HCT116 (cell line): ENCODE results near the gene MYH11. TPM values are rescaled to one million over a fixed set of nuclear protein-coding genes. Genes with fewer than 3 reads are reported as not detected.

Experiments
- ATAC-seq: fragments of 200-7000 bp; cut with Tn5 transposase; 2 replicates; pipeline ENCODE4 v1.9.1; 2020; ENCODE audit warnings: mild to moderate bottlenecking, moderate library complexity
- BruUV-seq: library from RNA; stranded (reverse); fragments of 400-500 nt; replicated peaks from 2 replicates; lab custom pipeline; 2021; lab: Mats Ljungman, UMichigan
- CTCF ChIA-PET: fragments of 300-600 bp; sonication (Branson Sonifier 250); formaldehyde crosslinking; loops from one replicate; lab custom pipeline; 2021; ENCODE audit warnings: antibody characterized with exemption; lab: Charles Lee
- POLR2A ChIA-PET: fragments of 300-600, 350-600 bp; sonication (Branson Sonifier 250); formaldehyde crosslinking; loops from one replicate; lab custom pipeline; 2021; ENCODE audit warnings: antibody characterized with exemption; lab: Charles Lee
- RAD21 ChIA-PET, 2 experiments: fragments of 300-600 bp; sonication (Branson Sonifier 250); formaldehyde crosslinking; loops; one replicate each; lab custom pipeline; 2023; ENCODE audit warnings: low total read pairs in 2 of 2; ENCODE audit not compliant: uncharacterized antibody in 2 of 2, unreplicated experiment in 2 of 2, low non-redundant PET in 1 of 2; lab: Charles Lee
- DNase-seq: peaks from one replicate; pipeline ENCODE4 v3.0.0-alpha.2; 2010; ENCODE audit warnings: low read depth, low spot score
- H2AFZ ChIP-seq: fragments of 200-600 bp; shearing (Covaris generic), sonication (generic); 2 replicates; pipeline ENCODE4 v1.6.1; 2017; ENCODE audit warnings: low read depth, mixed run types, mixed read lengths, antibody characterized with exemption, low read length; ENCODE audit not compliant: poor library complexity, severe bottlenecking
- H3K27ac ChIP-seq: 2 replicates; pipeline ENCODE4 v1.5.1; 2012; ENCODE audit warnings: low read depth, low read length
- H3K27me3 ChIP-seq: fragments of 200-600 bp; sonication (generic); 2 replicates; pipeline ENCODE4 v1.6.1; 2016; ENCODE audit warnings: mixed run types, low read length, mixed read lengths; ENCODE audit not compliant: insufficient read depth
- H3K36me3 ChIP-seq, 2 experiments: fragments of 200-500 bp in 1 of 2; fragments of 200-600 bp in 1 of 2; sonication (Bioruptor generic) in 1 of 2; sonication (generic) in 1 of 2; 2 replicates each; pipeline versions ENCODE4 v1.5.1 to v1.6.1; 2014 to 2016; ENCODE audit warnings: low read length in 2 of 2, inconsistent platforms in 1 of 2, mixed read lengths in 1 of 2, mixed run types in 1 of 2; ENCODE audit not compliant: insufficient read depth in 2 of 2, control insufficient read depth in 1 of 2
- H3K4me1 ChIP-seq, 2 experiments: fragments of 200-600 bp in 1 of 2; sonication (generic) in 1 of 2; 2 replicates each; pipeline versions ENCODE4 v1.5.1 to v1.6.1; 2012 to 2017; ENCODE audit warnings: low read length in 2 of 2, inconsistent platforms in 1 of 2, mild to moderate bottlenecking in 1 of 2, mixed read lengths in 1 of 2, mixed run types in 1 of 2, moderate library complexity in 1 of 2; ENCODE audit not compliant: insufficient read depth in 2 of 2, control insufficient read depth in 1 of 2
- H3K4me2 ChIP-seq: fragments of 200-600 bp; sonication (generic); 2 replicates; pipeline ENCODE4 v1.6.1; 2017; ENCODE audit warnings: mixed run types, low read length, mixed read lengths
- H3K4me3 ChIP-seq, 2 experiments: fragments of 200-600 bp in 1 of 2; sonication (generic) in 1 of 2; replicated peaks in 1 of 2; 2 replicates each; pipeline ENCODE4 v1.5.1; 2011 to 2016; ENCODE audit warnings: low read length in 2 of 2, control low read depth in 1 of 2, low read depth in 1 of 2, mild to moderate bottlenecking in 1 of 2, mixed read lengths in 1 of 2, mixed run types in 1 of 2
- H3K79me2 ChIP-seq: fragments of 200-600 bp; sonication (generic); 2 replicates; pipeline ENCODE4 v1.6.1; 2017; ENCODE audit warnings: mild to moderate bottlenecking, mixed run types, low read length, moderate library complexity, mixed read lengths; ENCODE audit not compliant: insufficient read depth
- H3K9ac ChIP-seq: fragments of 200-600 bp; sonication (generic); 2 replicates; pipeline ENCODE4 v1.6.1; 2016; ENCODE audit warnings: low read length, mixed read lengths
- H3K9me2 ChIP-seq: fragments of 200-600 bp; sonication (generic), shearing (Covaris generic); 2 replicates; pipeline ENCODE4 v1.6.1; 2017; ENCODE audit warnings: mixed run types, mild to moderate bottlenecking, moderate library complexity; ENCODE audit not compliant: insufficient read depth
- H3K9me3 ChIP-seq, 2 experiments: fragments of 200-500 bp in 1 of 2; fragments of 200-600 bp in 1 of 2; sonication (Bioruptor generic) in 1 of 2; sonication (generic) in 1 of 2; 2 replicates each; pipeline ENCODE4 v1.6.1; 2014 to 2017; ENCODE audit warnings: low read length in 2 of 2, mixed read lengths in 2 of 2, inconsistent platforms in 1 of 2, low read depth in 1 of 2, mild to moderate bottlenecking in 1 of 2, mixed run types in 1 of 2, moderate library complexity in 1 of 2; ENCODE audit not compliant: control insufficient read depth in 1 of 2, insufficient read depth in 1 of 2
- H4K20me1 ChIP-seq: fragments of 200-600 bp; sonication (generic), shearing (Covaris generic); 2 replicates; pipeline ENCODE4 v1.6.1; 2017; ENCODE audit warnings: mixed run types, mild to moderate bottlenecking, moderate library complexity; ENCODE audit not compliant: insufficient read depth
- ATF3 ChIP-seq: IDR thresholded peaks from 2 replicates; pipeline ENCODE4 v1.6.1; 2012
- CBX3 ChIP-seq: IDR thresholded peaks from 2 replicates; pipeline ENCODE4 v1.6.1; 2012; ENCODE audit warnings: low read depth
- CEBPB ChIP-seq: IDR thresholded peaks from 2 replicates; pipeline ENCODE4 v1.6.1; 2012; ENCODE audit warnings: low read depth
- CTCF ChIP-seq, 3 experiments: fragments of 200-600 bp in 1 of 3; sonication (generic) in 1 of 3; IDR thresholded peaks in 2 of 3; conservative IDR thresholded peaks in 1 of 3; 2 replicates each; pipeline ENCODE4 v1.5.1; 2012 to 2017; ENCODE audit warnings: low read depth in 2 of 3, low read length in 2 of 3, antibody characterized with exemption in 1 of 3, borderline replicate concordance in 1 of 3, control low read depth in 1 of 3, mild to moderate bottlenecking in 1 of 3, mixed read lengths in 1 of 3, mixed run types in 1 of 3, moderate library complexity in 1 of 3; ENCODE audit not compliant: insufficient read depth in 1 of 3
- ELF1 ChIP-seq: IDR thresholded peaks from 2 replicates; pipeline ENCODE4 v1.6.1; 2012; ENCODE audit warnings: low read depth, borderline replicate concordance
- EZH2 ChIP-seq: fragments of 200-600 bp; sonication (generic); IDR thresholded peaks from 2 replicates; pipeline ENCODE4 v1.6.1; 2017; ENCODE audit warnings: antibody characterized with exemption, mixed run types
- EZH2phosphoT487 ChIP-seq: fragments of 200-600 bp; IDR thresholded peaks from 2 replicates; pipeline ENCODE4 v1.6.1; 2018; ENCODE audit warnings: antibody characterized with exemption, borderline replicate concordance
- FOSL1 ChIP-seq: IDR thresholded peaks from 2 replicates; pipeline ENCODE4 v1.6.1; 2012; ENCODE audit warnings: low read depth
- JUND ChIP-seq: IDR thresholded peaks from 2 replicates; pipeline ENCODE4 v1.6.1; 2012
- MAX ChIP-seq: IDR thresholded peaks from 2 replicates; pipeline ENCODE4 v1.6.1; 2012
- RAD21 ChIP-seq: IDR thresholded peaks from 2 replicates; pipeline ENCODE4 v1.6.1; 2012; ENCODE audit warnings: low read depth, mild to moderate bottlenecking
- REST ChIP-seq: IDR thresholded peaks from 2 replicates; pipeline ENCODE4 v1.6.1; 2012; ENCODE audit warnings: low read depth
- SIN3A ChIP-seq: IDR thresholded peaks from 2 replicates; pipeline ENCODE4 v1.6.1; 2012; ENCODE audit warnings: low read depth
- SP1 ChIP-seq: IDR thresholded peaks from 2 replicates; pipeline ENCODE4 v1.6.1; 2012; ENCODE audit warnings: low read depth
- SRF ChIP-seq: IDR thresholded peaks from 2 replicates; pipeline ENCODE4 v1.6.1; 2012; ENCODE audit warnings: low read depth
- TCF7L2 ChIP-seq: IDR thresholded peaks from 2 replicates; pipeline ENCODE4 v1.7.0; 2011; ENCODE audit warnings: borderline replicate concordance, inconsistent platforms; ENCODE audit not compliant: insufficient read depth, insufficient read length; ENCODE audit errors: extremely low read depth
- ZBTB33 ChIP-seq: IDR thresholded peaks from 2 replicates; pipeline ENCODE4 v1.6.1; 2011; ENCODE audit warnings: mild to moderate bottlenecking, low read length, moderate library complexity; ENCODE audit not compliant: insufficient replicate concordance; ENCODE audit errors: extremely low read depth
- ZFX ChIP-seq: fragments of 450-650 bp; IDR thresholded peaks from 2 replicates; pipeline ENCODE4 v1.6.1; 2017
- ZNF274 ChIP-seq: fragments of 200-500 bp; sonication (Bioruptor generic); IDR thresholded peaks from 2 replicates; pipeline ENCODE4 v1.6.1; 2014; ENCODE audit warnings: mild to moderate bottlenecking, low read depth, low read length, inconsistent platforms
- intact Hi-C: fragments of 100-400 bp; cut with micrococcal nuclease; formaldehyde crosslinking; loops from 2 replicates; pipeline ENCODE4 v1.10.0; 2022
- total RNA-seq: library from RNA; stranded (reverse); gene quantifications from one replicate; pipeline ENCODE4 v1.2.1, GENCODE V29; 2021; ENCODE audit not compliant: unreplicated experiment

The MYH11 gene
- total RNA-seq, 1 experiment from 2014 or later = 0.61 TPM

- no peak for DNase-seq
- Histone ChIP-seq H3K4me1 (peaks cover 0 to 2% of the 10 kb centered on the region in 2 experiments; a peak in 1 of 4 replicates), H3K9me2 (no peaks in the 10 kb centered on the region), H4K20me1 (no peaks in the 10 kb centered on the region), H2AFZ (no peak overlapping the region), H3K4me3 (no peak overlapping the region), H3K9me3 (no peaks in the 10 kb centered on the region), H3K9ac (no peak overlapping the region), H3K27ac (no peak overlapping the region), H3K4me2 (no peak overlapping the region), H3K79me2 (no peaks in the 10 kb centered on the region), H3K27me3 (no peaks in the 10 kb centered on the region), H3K36me3 (no peaks in the 10 kb centered on the region)
- TF ChIP-seq MAX = no peak
- TF ChIP-seq CEBPB = no peak
- no peak for TF ChIP-seq CBX3
- no peak for TF ChIP-seq ELF1
- no peak for TF ChIP-seq ATF3
- TF ChIP-seq ZBTB33 = no peak
- no peak for TF ChIP-seq REST
- TF ChIP-seq FOSL1 = no peak
- TF ChIP-seq SIN3A = no peak
- TF ChIP-seq SRF = no peak
- no peak for TF ChIP-seq JUND
- no peak for TF ChIP-seq ZNF274
- no peak for TF ChIP-seq RAD21
- TF ChIP-seq EZH2phosphoT487 = no peak
- TF ChIP-seq TCF7L2 = no peak
- no peak for TF ChIP-seq SP1
- TF ChIP-seq CTCF (IDR thresholded peaks at IDR 0.05 in 2 of 3, conservative IDR thresholded peaks at IDR 0.05 in 1 of 3; ENCODE audit: borderline replicate concordance in 1 of 3, insufficient read depth in 1 of 3, low read depth in 2 of 3, low read length in 2 of 3) = no peak
- no peak for TF ChIP-seq ZFX
- no peak for TF ChIP-seq EZH2
- ChIA-PET POLR2A (no interaction called here), CTCF (no interaction called here), RAD21 (no interaction called here)
- intact Hi-C loops = no loop called here
- no TSS peak for BruUV-seq
- ATAC-seq = no peak
These were observed 70.3 kb downstream of the MYH11 start for GRCh38 chr16:15786501-15786900.
